ENCODE results near the gene SNED1.
A peak's percentile ranks its signal among the peaks of the same experiment; 100 is the strongest.

SNED1 gene

DNA sequence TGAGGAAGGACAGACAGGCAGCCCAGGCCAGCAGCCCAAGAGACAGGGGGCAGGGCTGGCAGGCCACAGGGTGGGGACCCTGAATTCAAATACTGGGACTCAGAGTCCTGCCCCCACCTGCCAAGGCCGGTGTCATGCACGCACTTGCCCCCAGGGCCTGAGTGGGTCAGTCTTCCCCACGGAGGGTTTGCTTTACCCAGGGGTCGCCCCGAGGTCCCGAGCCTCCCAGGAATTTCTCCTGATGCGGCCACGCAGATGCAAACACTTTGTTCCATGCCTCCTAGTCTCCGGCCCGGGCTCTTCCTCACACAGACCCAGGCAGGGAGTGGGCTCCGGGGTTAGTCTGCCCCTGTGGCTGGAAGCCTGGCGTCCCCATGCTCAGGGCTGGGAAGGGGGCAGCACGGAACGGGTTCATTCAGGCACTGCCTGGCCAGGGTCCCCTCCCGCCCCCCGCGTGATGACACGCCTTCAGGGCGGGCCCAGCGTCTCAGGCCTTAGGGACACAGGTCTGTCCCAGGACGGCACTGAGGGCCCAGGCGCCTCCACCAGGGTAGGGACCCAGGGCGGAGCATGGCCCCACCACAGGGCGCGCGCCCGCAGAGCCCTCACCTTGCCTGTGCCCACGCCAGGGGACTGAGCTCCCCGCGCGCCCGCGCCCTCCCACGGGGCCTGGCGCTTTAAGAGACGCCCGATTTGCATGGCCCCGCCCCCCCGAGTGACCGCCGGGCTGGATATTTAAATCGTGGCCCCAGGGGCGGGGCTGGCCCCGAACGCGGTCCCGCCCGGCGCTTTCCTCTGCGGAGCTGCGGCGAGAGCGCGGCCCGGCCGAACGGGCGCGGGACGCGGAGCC is at the start of gene SNED1:
Gene SNED1, plus strand, starts transcription at position 763 of the 850 bp plus-strand sequence. CDS start 220 bp downstream, outside the sequence.
- peak; percentile 28 for DNase-seq (ENCODE audit: low spot score)

DNA sequence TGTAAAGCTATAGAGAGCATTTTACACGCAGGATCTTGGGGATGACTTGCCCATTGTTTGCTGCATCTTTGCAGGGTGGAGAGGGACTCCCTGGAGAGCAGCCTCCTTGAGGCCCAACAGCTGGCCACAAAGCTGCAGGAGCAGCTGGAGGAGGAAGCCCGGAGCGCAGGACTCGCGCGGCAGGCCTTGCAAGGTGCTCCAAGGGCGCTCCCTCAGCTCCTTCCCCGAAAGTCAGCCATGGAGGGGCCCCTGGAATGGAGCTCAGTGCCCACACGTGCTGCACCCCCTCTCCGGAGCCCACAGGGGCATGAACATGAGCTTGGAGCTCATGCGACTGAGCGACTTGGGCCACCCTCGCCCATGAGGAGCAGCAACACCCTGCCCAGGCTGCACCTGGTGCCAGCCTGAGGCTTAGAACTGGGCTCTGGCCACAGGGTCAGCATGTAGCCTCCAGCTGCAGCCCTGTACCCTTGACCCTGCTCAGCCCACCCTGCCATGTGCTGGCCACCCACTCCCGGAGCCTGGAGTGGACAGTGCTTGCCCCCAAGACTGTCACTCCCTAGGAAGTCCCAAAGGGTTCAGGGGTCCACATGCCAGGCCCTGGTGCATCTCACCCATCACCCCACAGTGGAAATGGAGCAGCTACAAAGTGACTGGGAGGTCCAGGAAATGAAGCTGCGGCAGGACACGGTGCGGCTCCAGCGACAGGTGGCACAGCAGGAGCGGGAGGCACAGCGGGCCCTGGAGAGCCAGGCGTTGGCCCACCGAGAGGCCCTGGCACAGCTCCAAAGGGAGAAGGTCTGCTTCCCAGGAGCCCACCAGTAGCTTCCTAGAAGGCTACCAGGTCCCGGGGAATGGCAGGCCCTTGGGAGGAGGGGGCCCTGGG is 49.3 kb upstream of the SNED1 start:
- DNase-seq (ENCODE audit: low spot score), result no peak

DNA sequence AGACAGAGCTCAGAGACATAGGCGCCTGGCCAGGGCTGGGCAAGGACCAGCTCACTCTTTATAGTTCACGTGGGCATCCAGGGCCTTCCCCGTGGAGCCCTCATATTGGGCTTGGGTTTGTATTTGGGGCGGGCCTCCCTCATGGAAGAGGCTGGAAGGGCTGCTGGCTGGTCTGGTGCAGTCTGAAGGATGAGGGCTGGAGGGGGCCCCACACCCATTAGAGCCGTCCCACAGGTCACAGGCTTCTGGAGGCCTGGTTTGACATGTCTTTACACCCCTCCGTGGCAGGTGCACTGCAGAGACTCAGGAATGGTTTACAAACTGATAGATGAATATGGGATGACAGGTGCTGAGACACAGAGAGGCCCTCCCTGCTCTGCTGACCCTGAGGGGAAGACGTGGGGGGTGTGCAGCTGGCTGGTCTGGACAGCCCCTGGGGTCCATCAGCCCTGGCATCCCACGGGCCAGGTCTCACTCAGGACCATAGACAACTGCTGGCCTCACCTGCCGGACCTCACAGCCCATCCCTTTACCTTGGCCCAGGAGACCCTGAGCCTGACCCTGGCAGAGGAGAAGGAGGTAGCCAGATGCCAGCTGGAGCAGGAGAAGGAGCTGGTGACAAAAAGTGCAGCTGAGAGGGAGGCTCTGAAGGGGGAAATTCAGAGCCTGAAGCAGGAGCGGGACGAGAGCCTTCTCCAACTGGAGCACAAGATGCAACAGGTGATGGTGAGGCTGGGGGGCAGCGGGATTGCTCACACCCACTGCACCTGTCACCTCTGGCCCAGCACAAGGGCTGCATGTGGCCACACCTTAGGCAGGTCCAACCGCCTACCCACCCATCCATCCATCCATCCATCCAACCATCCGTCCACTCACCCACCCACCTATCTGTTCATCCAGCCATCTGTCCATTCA is 48.4 kb upstream of the SNED1 start:
- no peak for DNase-seq (ENCODE audit: low spot score)

DNA sequence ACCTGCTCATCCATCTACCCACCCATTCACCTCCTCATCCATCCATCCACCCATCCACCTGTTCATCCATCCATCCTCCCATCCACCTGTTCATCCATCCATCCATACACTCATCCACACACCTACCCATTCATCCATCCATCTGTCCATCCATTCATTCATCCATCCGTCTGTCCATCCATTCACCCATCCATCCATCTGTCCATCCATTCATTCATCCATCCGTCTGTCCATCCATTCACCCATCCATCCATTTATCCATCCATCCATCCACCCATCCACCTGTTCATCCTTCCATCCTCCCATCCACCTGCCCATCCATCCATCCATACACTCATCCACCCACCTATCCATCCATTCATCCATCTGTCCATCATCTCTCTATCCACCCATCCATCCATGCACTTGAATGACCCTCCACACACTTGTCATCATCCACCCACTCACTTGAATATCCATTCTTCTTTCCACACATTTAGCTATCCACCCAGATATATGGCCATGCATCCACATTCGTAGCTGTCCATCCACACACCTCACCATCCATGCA is 47.3 kb upstream of the SNED1 start:
- no peak for DNase-seq (ENCODE audit: low spot score)

DNA sequence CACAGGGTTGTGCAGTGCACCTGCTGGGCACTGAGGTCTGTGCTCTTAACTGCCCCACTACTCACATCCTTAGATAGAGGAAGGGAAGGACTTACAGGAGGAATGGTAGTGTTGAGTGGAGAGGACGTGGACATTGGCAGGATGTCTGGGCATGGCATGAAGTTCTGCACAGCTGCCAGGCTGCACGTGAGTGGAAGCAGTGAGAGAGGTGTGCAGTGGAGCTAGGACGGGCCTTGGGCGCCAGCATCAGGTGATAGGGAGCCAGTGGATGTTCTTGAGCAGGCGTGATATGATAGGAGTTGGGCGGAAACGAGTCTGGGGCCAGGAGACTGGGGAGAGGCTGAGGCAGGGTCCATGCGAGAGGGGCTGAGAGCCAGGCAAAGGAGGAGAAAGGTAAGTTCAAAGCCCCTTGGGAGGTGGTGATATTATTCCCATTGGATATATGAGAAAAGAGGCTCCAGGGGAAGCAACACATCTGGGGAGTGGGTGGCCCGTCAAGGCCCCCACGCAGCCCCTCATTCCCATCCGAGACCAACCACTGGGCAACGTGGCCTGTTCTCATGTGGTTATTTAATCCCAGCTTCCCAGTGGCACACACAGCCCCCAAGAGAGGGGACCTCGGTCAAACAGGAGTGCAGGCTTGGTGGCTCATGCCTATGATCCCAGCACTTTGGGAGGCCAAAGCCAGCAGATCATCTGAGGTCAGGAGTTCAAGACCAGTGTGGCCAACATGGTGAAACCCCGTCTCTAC is 45.7 kb upstream of the SNED1 start:
- no peak for DNase-seq (ENCODE audit: low spot score)

DNA sequence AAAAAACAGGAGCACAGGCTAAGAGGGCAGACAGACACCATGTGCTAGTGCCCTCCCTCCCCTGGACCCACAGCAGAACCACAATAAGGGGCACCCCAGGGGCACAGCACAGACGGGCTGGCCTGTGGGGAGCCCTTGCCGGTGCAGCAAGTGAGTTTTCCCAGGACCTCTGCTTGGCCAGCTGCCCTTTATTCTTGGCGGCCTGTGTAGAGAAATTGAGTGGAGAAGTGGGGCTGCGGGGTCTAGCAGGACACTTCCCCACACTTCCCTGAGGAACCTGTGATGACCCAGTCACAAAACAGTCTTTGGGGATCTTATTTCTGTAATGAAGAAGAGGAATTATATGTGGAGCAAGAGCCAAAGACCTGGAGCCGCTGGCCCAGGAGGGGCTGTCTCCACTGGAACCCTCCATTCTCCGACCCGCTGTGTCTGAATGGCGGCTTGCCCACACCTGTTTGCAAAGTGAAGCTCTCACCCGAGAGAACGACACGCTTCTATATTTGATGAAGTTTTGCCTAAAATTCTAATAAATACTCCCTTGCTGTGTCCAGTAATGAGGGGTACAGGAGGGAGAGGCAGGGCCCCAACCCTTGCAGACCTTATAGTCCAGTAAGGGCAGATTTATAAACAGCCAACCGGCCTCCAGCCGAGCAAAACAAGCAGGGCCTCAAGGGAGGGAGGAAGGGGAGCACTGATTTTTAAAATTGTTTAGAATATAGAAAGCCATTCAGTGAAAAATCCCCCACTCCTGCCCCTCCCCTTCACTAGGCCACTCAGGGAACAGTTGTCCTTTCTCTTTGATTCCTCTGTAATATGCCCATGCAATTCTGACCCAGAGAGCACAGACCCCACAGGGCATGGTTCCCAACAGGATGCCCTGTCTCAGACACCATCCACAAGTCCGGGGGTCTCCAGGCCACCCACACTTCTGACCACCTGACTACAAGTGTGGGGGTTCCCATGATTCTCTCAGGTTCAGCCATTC is 44.7 kb upstream of the SNED1 start:
- DNase-seq (ENCODE audit: low spot score), result no peak

DNA sequence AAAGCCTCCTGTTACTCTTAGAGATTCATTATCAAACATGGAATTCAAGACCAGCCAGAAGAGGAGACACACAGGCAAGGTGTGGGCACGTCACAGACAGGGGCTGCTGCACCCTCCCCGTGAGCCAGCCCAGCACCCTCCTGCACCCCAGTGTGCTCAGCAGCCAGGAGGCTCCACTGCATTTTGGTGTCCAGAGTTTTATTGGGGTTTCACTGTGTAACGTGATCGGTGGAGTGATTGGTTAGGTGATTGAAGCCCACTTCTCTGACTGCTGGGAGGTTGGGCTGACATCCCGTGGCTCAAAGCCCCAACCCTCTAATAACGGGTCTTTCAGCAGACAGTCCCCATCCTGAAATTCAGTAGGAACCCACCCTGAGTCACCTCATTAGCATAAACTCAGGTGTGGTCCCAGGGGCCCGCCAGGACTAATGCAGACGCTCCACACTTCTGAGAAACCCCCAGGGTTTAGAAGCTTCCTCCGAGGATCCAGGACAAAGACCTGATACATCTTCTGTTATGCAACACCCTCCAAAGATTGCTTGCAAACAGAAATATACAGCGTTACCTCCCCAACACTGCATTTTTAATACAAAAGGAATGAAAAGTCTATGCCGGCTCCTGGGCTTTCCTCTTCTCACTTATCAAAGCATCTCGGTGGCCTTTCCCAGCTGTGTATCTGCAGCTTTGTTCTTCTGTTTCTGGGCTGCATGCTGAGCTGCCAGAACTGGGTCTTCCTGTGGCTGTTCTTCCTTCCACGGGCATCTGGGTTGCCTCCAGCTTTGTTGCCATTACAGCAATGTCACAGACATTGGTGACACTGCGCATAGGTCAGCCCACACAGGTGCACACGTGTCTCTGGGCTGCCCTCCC is 43.7 kb upstream of the SNED1 start:
- no peak for DNase-seq (ENCODE audit: low spot score)

DNA sequence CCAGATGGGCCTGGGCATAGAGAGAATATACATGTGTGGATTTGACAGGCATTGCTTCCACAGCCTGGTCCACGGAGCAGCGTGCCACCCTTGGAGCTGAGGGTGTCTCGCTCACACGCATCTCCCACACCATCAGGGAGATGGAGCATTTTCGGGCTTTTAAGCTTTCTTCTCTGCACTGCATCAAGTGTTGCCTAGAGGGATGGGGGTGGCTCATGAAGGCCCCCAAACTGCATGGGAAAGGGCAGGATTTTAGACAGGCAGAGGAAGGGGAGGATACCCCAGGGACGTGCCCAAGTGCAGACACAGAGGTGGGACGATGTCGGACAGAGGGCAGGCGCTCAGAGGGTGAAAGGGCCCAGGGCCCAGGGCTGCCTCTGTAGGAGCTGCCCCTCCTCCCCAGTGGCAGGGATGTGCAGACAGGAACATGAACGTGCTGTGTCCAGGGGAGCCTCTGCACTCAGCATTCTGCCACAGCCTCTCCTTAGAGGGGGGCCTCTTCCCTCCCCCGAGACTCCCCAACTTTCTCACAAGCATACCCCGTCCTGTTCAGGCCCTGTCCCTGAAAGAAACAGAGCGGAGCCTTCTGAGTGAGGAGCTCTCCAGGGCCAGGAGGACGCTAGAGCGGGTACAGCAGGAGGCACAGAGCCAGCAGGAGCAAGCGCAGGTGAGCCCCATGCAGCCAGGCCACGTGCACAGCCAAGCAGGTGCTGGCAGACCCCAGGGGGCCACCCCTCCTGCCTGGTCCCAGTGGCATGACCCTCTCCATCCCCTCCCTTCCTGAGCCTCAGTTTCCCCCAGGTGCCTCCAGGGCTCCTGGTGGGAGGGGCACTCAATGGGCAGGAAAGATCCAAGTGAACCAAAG is 42.9 kb upstream of the SNED1 start:
- DNase-seq (ENCODE audit: low spot score), result no peak

DNA sequence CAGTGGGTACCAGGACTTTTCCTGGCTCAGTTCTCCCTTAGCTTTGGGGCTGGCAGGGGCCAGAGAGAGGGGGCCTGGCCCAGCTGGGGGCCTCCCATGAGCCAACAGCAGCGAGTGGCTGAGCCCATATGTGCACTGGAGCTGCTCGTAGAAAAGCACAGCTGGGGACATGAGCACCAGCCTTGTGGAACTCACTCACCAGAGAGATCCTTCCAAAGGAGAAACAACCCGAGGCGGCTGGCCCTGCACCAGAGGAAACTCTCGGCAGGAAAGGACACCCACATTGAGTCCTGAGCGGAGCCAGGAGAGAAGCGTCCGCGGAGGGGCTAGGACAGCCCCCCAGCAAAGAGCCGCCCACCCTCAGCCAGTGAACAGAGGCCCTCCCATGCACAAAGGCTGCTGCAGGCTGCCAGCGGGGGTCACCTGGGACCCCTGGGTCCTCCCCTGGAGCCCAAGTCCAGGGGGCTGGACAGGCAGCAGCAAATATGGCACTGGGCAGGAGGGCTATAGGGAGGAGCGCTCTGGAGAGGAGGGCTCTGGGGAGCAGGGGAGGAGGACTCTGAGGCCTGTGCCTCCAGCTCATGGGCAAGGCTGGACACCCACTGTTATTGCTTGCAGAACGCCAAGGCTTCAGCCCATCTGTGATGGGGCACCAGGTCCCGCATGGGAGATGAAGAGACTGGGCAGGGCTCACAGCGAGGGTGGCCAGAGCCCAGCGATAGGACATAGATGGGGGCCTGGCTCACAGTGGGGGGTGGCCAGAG is 42.1 kb upstream of the SNED1 start:
- no peak for DNase-seq (ENCODE audit: low spot score)

DNA sequence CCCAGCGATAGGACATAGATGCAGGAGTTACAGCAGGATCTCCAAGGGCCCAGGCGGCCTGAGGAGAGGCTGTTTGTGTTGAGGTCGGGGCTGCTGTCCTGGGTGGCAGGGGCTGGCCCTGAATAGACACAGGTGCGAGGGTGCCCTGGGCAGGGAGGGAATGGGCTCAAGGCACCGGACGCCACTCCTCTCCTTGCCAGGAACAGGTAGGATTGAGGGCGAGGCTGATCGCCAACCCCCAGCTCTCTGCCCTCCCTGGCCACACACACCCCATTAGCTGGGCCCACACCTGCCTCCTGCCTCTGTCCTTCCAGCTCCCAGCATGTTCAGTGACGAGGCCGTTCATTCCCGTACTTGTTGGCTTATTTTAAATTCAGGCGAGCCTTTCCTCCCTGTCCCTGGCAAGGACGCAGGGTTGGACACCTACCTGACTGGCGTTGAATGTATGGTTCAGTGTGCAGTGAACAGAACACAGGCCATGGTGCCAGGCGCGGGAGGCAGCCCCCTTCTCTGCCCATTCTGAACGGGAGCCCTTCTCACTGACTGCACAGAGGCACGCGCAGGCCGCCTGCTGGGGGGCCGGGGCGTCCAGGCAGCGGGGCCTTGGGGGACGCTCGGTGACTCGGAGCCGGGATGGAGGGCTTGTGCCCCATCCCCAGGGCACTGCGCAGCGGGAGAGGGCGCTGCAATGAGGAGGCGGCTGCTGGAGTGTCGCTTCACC is 41.3 kb upstream of the SNED1 start:
- DNase-seq (ENCODE audit: low spot score), result no peak

DNA sequence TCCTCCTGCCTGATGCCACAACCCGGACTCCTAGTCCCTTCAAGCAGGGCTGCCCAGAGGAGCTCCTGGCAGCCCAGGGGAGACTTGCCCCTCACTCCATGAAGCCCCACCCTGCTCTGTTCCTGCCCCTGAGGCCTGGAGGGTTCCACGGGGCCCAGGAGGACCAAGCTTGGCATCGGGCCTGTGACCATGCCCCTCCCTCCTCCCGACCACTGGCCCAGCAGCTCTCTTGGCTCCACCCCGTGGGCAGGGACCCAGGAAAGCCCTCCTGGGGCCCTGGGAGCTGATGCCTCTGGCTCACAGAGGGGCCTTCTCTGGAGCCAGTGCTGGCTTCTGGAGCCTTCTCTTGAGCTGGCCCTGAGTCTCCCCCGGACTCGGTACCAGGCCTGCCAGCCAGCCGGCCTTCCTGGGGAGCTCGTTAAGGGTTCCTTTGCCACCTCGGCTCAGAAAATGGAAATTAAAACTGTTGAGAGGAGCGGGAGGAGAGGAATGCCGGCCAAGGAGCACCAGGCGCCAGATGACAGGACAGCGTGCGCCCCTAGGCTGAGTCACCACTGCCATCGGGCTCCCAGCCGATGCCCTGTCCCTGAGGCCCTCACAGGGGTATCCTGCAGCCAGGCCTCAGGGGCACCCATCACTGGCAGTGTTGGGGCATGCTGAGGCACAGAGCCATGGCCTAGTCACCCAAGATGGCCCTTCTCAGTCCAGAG is 40.6 kb upstream of the SNED1 start:
- no peak for DNase-seq (ENCODE audit: low spot score)

DNA sequence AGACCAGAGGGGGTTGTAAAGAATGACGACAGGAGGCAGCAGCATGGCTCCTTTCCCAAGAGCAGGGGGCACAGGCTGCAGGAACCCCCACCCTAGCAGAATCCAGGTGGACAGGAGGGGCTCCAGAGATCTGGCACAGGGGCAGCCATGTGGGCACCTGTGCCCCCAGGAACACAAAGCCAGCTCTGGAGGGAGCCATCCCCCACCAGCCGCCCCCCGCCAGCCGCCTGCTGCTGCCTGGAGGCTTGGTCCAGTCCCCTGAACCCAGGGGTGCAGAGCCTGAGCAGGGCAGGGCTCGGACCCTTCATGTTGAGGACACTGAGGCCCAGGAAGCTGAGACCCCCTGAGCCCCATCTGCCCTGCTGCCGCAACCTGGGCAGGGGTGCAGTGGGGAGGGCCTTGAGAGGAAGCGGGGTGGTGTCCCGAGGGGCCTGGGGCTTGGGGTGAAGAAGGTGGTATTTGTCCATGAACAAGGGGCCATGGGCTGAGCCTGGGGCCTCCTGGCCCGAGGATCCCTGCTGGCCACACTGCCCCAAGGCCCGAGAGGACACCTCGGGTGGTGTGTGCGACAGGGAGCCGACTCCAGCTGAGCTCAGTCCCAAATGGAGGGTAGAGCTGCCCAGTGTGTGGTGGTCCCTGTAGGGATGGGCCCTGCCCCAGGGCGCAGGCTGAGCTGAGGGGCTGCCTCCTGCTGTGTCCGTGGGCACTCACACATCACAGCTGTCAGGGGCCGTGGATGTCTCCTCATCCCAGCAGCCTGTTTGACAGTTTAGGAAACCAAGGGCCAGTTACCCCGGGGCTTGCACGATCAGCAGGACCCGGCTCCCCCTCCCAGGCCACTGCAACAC is 39.8 kb upstream of the SNED1 start:
- DNase-seq (ENCODE audit: low spot score), result no peak

DNA sequence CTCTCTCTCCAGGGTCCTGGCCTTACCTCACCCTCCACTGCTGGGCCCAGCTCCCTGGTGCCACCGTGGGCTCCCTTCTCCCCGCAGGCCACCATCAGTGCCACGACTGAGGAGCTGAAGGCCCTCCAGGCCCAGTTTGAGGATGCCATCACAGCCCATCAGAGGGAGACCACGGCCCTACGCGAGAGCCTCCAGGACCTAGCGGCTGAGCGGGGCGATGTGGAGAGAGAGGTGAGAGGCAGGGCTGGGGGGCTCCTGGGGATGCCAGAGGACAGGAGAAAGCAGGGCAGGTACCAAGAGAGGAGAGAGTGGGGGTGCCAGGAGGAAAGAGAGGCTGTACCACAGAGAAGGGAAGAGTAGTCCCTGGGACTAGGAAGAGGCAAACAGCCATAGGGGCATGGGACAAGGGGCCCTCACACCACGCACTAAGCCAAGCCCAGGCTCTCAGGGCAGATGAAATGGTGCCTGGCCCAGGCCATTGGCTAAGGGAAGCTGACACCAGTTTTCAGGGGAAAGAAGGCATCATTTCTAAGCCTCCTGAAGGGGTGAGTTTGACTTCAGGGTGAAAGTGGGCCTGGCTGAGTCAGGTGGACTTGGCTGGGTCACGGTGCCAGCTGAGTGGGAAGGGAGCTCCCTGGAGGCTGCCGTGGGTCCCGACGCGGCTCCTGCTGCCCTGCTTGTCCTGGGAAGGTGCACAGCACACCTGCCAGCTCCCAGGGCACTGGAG is 39.0 kb upstream of the SNED1 start:
- no peak for DNase-seq (ENCODE audit: low spot score)

DNA sequence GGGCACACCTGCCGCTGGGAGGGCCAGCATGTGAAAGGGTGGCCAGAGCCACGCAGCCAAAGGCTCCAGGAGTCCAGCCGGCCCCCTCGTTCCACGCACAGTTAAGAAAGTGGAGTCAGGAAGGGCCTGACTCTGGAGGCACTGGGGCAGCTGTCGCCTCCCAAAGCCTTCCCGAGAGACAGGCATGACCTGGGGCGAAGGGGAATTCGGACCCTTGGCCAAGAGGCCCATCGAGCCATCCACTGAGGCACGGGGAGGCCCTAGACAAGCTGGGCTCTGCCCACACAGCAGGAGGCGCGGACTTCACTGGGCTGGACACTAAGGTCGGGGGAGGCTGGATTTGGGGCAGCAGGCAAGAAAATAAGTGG is 38.5 kb upstream of the SNED1 start:
- no peak for DNase-seq (ENCODE audit: low spot score)
